Measurements from ENCODE around the gene NAXE.
"Not testable (repeated sequence)": the region's sequence is repeated elsewhere in the genome, so short reads cannot be mapped to it uniquely, and the experiment has no call there.

Gene NAXE

GRCh38 chr1:156591432-156592157 is at the start of gene NAXE:
Gene NAXE (plus strand): TSS chr1:156591776. CDS start chr1:156591805, 29 bp downstream.
- DNase-seq (ENCODE audit: low read depth in 2 of 2) = peak; percentile 32 to 48

- no peak for DNase-seq (ENCODE audit: low read depth in 2 of 2)
Observed at GRCh38 chr1:156543066-156543465, 48.5 kb upstream of the NAXE start.

- DNase-seq (ENCODE audit: low read depth in 2 of 2) = no peak
Observed at GRCh38 chr1:156544592-156545102, 46.9 kb upstream of the NAXE start.

- no peak for DNase-seq (ENCODE audit: low read depth in 2 of 2)
Observed at GRCh38 chr1:156546267-156546666, 45.3 kb upstream of the NAXE start.

- no peak for DNase-seq (ENCODE audit: low read depth in 2 of 2)
Observed at GRCh38 chr1:156547434-156547833, 44.1 kb upstream of the NAXE start.

GRCh38 chr1:156547982-156548381 is 43.6 kb upstream of the NAXE start:
- DNase-seq (ENCODE audit: low read depth in 2 of 2) = no peak

GRCh38 chr1:156549390-156549789 is 42.2 kb upstream of the NAXE start:
- DNase-seq (ENCODE audit: low read depth in 2 of 2) = no peak

GRCh38 chr1:156549831-156550230 is 41.7 kb upstream of the NAXE start:
- no peak for DNase-seq (ENCODE audit: low read depth in 2 of 2)

- DNase-seq (ENCODE audit: low read depth in 2 of 2) = no peak
Observed at GRCh38 chr1:156550346-156550745, 41.2 kb upstream of the NAXE start.

- no peak for DNase-seq (ENCODE audit: low read depth in 2 of 2)
Observed at GRCh38 chr1:156551066-156551643, 40.4 kb upstream of the NAXE start.

GRCh38 chr1:156551869-156552268 is 39.7 kb upstream of the NAXE start:
- DNase-seq (ENCODE audit: low read depth in 2 of 2) = no peak

- DNase-seq (ENCODE audit: low read depth in 2 of 2) = no peak
Observed at GRCh38 chr1:156552518-156552917, 39.1 kb upstream of the NAXE start.

GRCh38 chr1:156552937-156553336 is 38.6 kb upstream of the NAXE start:
- DNase-seq (ENCODE audit: low read depth in 2 of 2) = not testable (repeated sequence)

- DNase-seq (ENCODE audit: low read depth in 2 of 2) = no peak
Observed at GRCh38 chr1:156553860-156554485, 37.6 kb upstream of the NAXE start.

- no peak for DNase-seq (ENCODE audit: low read depth in 2 of 2)
Observed at GRCh38 chr1:156554971-156555370, 36.6 kb upstream of the NAXE start.

- no peak for DNase-seq (ENCODE audit: low read depth in 2 of 2)
Observed at GRCh38 chr1:156555715-156556114, 35.9 kb upstream of the NAXE start.

- DNase-seq (ENCODE audit: low read depth in 2 of 2) = no peak
Observed at GRCh38 chr1:156556354-156556753, 35.2 kb upstream of the NAXE start.

GRCh38 chr1:156559086-156559796 is 32.3 kb upstream of the NAXE start:
- DNase-seq (ENCODE audit: low read depth in 2 of 2) = no peak

- DNase-seq (ENCODE audit: low read depth in 2 of 2) = no peak
Observed at GRCh38 chr1:156559797-156560385, 31.7 kb upstream of the NAXE start.

GRCh38 chr1:156560585-156561163 is 30.9 kb upstream of the NAXE start:
- DNase-seq (ENCODE audit: low read depth in 2 of 2) = no peak

GRCh38 chr1:156565519-156565918 is 26.1 kb upstream of the NAXE start:
- no peak for DNase-seq (ENCODE audit: low read depth in 2 of 2)

GRCh38 chr1:156566436-156566835 is 25.1 kb upstream of the NAXE start:
- DNase-seq (ENCODE audit: low read depth in 2 of 2) = no peak

Data from stimulated activated CD8-positive, alpha-beta memory T cell treated with anti-CD3 and anti-CD28 coated beads, Interleukin-15, amount 100 ng/mL, for 4 hours (primary cell).